Endodermal cell (in vitro differentiated cells): ENCODE results near the gene HEXA. TPM values are rescaled to one million over a fixed set of nuclear protein-coding genes. Genes with fewer than 3 reads are reported as not detected.

Experiments
- DNase-seq: peaks from one replicate; pipeline ENCODE4 v3.0.0-alpha.2; 2017
- H3K27ac ChIP-seq: 2 replicates; pipeline ENCODE4 v1.5.1; 2013; ENCODE audit warnings: mild to moderate bottlenecking, low read depth, low read length, moderate library complexity
- H3K27me3 ChIP-seq: 2 replicates; pipeline ENCODE4 v1.6.1; 2013; ENCODE audit warnings: mild to moderate bottlenecking, low read length, moderate library complexity; ENCODE audit not compliant: insufficient read depth, control insufficient read depth, poor library complexity, severe bottlenecking
- H3K36me3 ChIP-seq: 2 replicates; pipeline ENCODE4 v1.7.0; 2013; ENCODE audit warnings: mild to moderate bottlenecking, low read length, moderate library complexity; ENCODE audit not compliant: control insufficient read depth, insufficient read depth
- H3K4me1 ChIP-seq: one replicate; pipeline ENCODE4 v1.7.0; 2013; ENCODE audit warnings: low read length; ENCODE audit not compliant: control insufficient read depth, insufficient read depth
- H3K4me3 ChIP-seq: 2 replicates; pipeline ENCODE4 v1.5.1; 2013; ENCODE audit warnings: mild to moderate bottlenecking, low read length, moderate library complexity
- H3K9ac ChIP-seq: 2 replicates; pipeline ENCODE4 v1.6.1; 2013; ENCODE audit warnings: mild to moderate bottlenecking, low read length, moderate library complexity; ENCODE audit not compliant: poor library complexity, severe bottlenecking; ENCODE audit errors: extremely low read depth
- H3K9me3 ChIP-seq: 2 replicates; pipeline ENCODE4 v1.6.1; 2013; ENCODE audit warnings: mild to moderate bottlenecking, low read length, moderate library complexity; ENCODE audit not compliant: control insufficient read depth
- H3K27ac Mint-ChIP-seq: 2 replicates; pipeline ENCODE4 v1.8.0; 2020; ENCODE audit warnings: mixed read lengths
- H3K27me3 Mint-ChIP-seq: 2 replicates; pipeline ENCODE4 v1.8.0; 2021; ENCODE audit warnings: mild to moderate bottlenecking, mixed read lengths; ENCODE audit not compliant: insufficient read depth
- H3K36me3 Mint-ChIP-seq: 2 replicates; pipeline ENCODE4 v1.8.0; 2020; ENCODE audit warnings: low read depth, mixed read lengths
- H3K4me1 Mint-ChIP-seq: 2 replicates; pipeline ENCODE4 v1.8.0; 2020; ENCODE audit warnings: mixed read lengths
- H3K4me3 Mint-ChIP-seq: 2 replicates; pipeline ENCODE4 v1.8.0; 2020; ENCODE audit warnings: mild to moderate bottlenecking, moderate library complexity, mixed read lengths
- H3K9me3 Mint-ChIP-seq: 2 replicates; pipeline ENCODE4 v1.8.0; 2020; ENCODE audit warnings: mild to moderate bottlenecking, mixed read lengths
- WGBS, 2 experiments: methylation state at CpG; one replicate each; pipeline versions ENCODE4 v1.1.5 to v1.1.7; 2013; ENCODE audit warnings: missing lambda C conversion rate in 2 of 2, mixed read lengths in 1 of 2; ENCODE audit not compliant: insufficient coverage in 1 of 2, insufficient read length in 1 of 2; 5-methylcytosine and 5-hydroxymethylcytosine counted together
- total RNA-seq, 2 donors: library from RNA; stranded (reverse); fragmentation: NEBNext Ultra II Directional in 1 of 2; extraction: Animal tissue kit (Norgen Biotek cat#: 25700) in 1 of 2; gene quantifications; 2 replicates in 1 of 2; 3 replicates in 1 of 2; pipeline ENCODE4 v1.2.1, GENCODE V29; 2021
- TF ChIP-seq, protein P1 (sequence below): fragments of 200-600 bp; sonication (generic); conservative IDR thresholded peaks from 2 replicates; pipeline ENCODE4 v1.5.0; 2021; ENCODE audit warnings: antibody characterized with exemption, mild to moderate bottlenecking

The HEXA gene
- total RNA-seq, 2 donors from 2014 or later, result 102 to 104 TPM

DNA sequence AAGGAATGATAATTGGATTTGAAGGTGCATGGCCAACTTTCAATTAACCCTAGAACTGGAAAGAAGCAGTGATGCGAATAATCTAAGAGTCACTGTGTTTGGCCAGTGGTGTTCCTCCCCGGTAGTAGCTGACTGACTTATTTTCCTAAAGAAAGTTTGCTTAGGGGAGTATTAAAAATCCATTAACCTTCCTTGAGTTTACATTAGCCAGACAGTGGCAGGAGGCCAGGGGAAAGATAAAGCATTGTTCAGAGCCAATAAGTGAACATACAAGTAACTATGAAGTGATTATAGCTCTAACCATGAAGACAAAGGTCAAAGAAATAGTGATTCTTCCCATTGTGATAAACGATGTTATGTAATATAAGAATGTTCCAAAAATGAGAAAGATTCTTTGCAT lies 13.4 kb upstream of the HEXA start:
- no peaks in the 10 kb centered on the region for H3K4me1 ChIP-seq
- peaks cover 45% of the 10 kb centered on the region for H3K27me3 Mint-ChIP-seq
- no peak overlapping the region for H3K27ac Mint-ChIP-seq
- WGBS, 2 experiments, result 73 to 84% methylated on average over 3 of the region's 3 CpGs
- H3K9me3 ChIP-seq, result no peaks in the 10 kb centered on the region
- H3K4me3 ChIP-seq, result no peak overlapping the region
- H3K9ac ChIP-seq, result no peak overlapping the region
- no peak for DNase-seq
- TF ChIP-seq, protein P1, sequence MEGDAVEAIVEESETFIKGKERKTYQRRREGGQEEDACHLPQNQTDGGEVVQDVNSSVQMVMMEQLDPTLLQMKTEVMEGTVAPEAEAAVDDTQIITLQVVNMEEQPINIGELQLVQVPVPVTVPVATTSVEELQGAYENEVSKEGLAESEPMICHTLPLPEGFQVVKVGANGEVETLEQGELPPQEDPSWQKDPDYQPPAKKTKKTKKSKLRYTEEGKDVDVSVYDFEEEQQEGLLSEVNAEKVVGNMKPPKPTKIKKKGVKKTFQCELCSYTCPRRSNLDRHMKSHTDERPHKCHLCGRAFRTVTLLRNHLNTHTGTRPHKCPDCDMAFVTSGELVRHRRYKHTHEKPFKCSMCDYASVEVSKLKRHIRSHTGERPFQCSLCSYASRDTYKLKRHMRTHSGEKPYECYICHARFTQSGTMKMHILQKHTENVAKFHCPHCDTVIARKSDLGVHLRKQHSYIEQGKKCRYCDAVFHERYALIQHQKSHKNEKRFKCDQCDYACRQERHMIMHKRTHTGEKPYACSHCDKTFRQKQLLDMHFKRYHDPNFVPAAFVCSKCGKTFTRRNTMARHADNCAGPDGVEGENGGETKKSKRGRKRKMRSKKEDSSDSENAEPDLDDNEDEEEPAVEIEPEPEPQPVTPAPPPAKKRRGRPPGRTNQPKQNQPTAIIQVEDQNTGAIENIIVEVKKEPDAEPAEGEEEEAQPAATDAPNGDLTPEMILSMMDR, result no peak
- H3K36me3 Mint-ChIP-seq, result no peaks in the 10 kb centered on the region
- H3K4me3 Mint-ChIP-seq, result no peak overlapping the region
- no peaks in the 10 kb centered on the region for H3K4me1 Mint-ChIP-seq
- no peak overlapping the region for H3K27ac ChIP-seq
- no peaks in the 10 kb centered on the region for H3K9me3 Mint-ChIP-seq
- H3K36me3 ChIP-seq, result no peaks in the 10 kb centered on the region
- H3K27me3 ChIP-seq, result peaks cover 57% of the 10 kb centered on the region

DNA sequence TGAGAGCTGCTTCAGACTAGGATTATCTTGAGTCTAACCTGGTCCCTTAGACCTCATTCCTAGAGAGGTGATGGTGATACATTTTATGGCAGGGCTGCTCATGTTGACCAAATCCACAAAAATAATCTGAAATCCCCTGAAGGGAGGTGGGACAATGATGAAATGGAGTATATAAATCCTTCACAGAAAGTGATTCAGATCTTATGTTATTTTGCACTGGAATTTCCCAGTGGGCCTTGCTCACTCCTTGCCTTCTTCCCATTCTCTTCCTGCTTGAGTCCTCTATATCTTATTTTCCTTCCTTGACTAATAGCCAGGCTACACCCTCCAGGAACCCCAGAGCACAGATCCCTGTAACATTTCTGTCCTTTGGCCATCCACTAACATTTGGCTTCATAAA lies 11.9 kb upstream of the HEXA start:
- H3K4me1 Mint-ChIP-seq, result no peaks in the 10 kb centered on the region
- H3K4me3 Mint-ChIP-seq, result no peak overlapping the region
- no peaks in the 10 kb centered on the region for H3K9me3 ChIP-seq
- H3K4me3 ChIP-seq, result no peak overlapping the region
- H3K4me1 ChIP-seq, result no peaks in the 10 kb centered on the region
- H3K36me3 Mint-ChIP-seq, result no peaks in the 10 kb centered on the region
- no peak overlapping the region for H3K27ac ChIP-seq
- peaks cover 55% of the 10 kb centered on the region for H3K27me3 Mint-ChIP-seq
- H3K27me3 ChIP-seq, result peaks cover 72% of the 10 kb centered on the region
- DNase-seq, result no peak
- TF ChIP-seq, protein P1, result no peak
- H3K9me3 Mint-ChIP-seq, result no peaks in the 10 kb centered on the region
- H3K36me3 ChIP-seq, result no peaks in the 10 kb centered on the region
- H3K9ac ChIP-seq, result no peak overlapping the region
- H3K27ac Mint-ChIP-seq, result no peak overlapping the region

DNA sequence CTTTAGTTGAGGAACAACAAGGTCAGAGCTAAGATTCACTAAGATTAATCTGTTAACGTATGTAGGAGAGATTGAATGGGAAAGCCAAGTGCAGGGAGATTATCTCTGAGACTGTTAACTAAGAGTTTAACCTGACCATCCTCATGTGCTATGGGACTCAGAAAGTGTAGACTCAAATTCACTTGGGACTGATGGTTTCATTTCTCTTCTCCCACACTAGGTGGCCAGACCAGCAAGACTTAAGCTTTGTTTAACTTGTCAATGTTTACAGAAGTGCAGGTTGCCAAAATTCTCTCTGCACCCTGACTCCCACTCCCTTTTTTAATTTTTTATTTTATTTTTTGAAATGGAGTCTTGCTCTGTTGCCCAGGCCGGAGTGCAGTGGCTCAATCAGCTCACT lies 6.3 kb upstream of the HEXA start:
- 56 to 79% methylated on average over 2 of the region's 2 CpGs for WGBS, 2 experiments
- no peaks in the 10 kb centered on the region for H3K9me3 Mint-ChIP-seq
- Histone ChIP-seq H3K9me3 (no peaks in the 10 kb centered on the region), H3K4me1 (no peaks in the 10 kb centered on the region), H3K27me3 (peaks cover 65% of the 10 kb centered on the region), H3K36me3 (no peaks in the 10 kb centered on the region), H3K27ac (no peak overlapping the region), H3K4me3 (no peak overlapping the region), H3K9ac (no peak overlapping the region)
- H3K27ac Mint-ChIP-seq, result no peak overlapping the region
- no peaks in the 10 kb centered on the region for H3K36me3 Mint-ChIP-seq
- H3K27me3 Mint-ChIP-seq, result peaks cover 45% of the 10 kb centered on the region
- H3K4me1 Mint-ChIP-seq, result no peaks in the 10 kb centered on the region
- no peak for DNase-seq
- TF ChIP-seq, protein P1, result peak; percentile 61
- no peak overlapping the region for H3K4me3 Mint-ChIP-seq
